ENCODE data around the gene VASH2.

DNA sequence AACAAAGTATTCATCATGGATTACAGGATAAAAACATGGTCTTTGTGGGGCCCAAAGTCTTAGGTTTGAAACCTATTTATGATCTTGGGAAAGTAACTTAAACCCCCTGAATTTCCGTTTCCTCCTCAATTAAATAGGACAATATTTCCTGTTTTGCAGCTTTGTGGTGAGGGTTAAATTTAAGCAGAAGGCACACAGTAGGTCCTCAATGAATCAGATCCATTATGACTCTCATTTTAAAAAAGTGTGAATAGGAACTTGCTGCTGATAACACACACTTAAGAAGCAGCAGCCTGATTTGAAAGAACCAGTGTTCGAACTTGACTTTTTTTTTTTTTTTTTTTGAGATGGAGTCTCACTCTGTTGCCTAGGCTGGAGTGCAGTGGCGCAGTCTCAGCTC is 41.4 kb upstream of the VASH2 start:
- no peak for TF ChIP-seq POLR2A (IDR thresholded peaks at IDR 0.05; ENCODE audit: low read depth, low read length)
- TF ChIP-seq, protein P1, sequence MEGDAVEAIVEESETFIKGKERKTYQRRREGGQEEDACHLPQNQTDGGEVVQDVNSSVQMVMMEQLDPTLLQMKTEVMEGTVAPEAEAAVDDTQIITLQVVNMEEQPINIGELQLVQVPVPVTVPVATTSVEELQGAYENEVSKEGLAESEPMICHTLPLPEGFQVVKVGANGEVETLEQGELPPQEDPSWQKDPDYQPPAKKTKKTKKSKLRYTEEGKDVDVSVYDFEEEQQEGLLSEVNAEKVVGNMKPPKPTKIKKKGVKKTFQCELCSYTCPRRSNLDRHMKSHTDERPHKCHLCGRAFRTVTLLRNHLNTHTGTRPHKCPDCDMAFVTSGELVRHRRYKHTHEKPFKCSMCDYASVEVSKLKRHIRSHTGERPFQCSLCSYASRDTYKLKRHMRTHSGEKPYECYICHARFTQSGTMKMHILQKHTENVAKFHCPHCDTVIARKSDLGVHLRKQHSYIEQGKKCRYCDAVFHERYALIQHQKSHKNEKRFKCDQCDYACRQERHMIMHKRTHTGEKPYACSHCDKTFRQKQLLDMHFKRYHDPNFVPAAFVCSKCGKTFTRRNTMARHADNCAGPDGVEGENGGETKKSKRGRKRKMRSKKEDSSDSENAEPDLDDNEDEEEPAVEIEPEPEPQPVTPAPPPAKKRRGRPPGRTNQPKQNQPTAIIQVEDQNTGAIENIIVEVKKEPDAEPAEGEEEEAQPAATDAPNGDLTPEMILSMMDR (conservative IDR thresholded peaks at IDR 0.05; ENCODE audit: low read depth, low read length): no peak
- no peak for TF ChIP-seq CEBPB (IDR thresholded peaks at IDR 0.05; ENCODE audit: low read depth, low read length)
- TF ChIP-seq BHLHE40 (IDR thresholded peaks at IDR 0.05; ENCODE audit: low read depth, low read length): no peak
- no peak for TF ChIP-seq RAD21 (IDR thresholded peaks at IDR 0.05; ENCODE audit: low read length)
- no peak for TF ChIP-seq MAFK (IDR thresholded peaks at IDR 0.05; ENCODE audit: low read depth, low read length)
- TF ChIP-seq RCOR1 (IDR thresholded peaks at IDR 0.05; ENCODE audit: insufficient replicate concordance, low read length): no peak
- TF ChIP-seq FOS (IDR thresholded peaks at IDR 0.05; ENCODE audit: low read depth, low read length): no peak
- TF ChIP-seq MXI1 (IDR thresholded peaks at IDR 0.05; ENCODE audit: borderline replicate concordance, low read depth, low read length): no peak
